ENCODE data around the gene MRPL22. TPM values are rescaled to one million over a fixed set of nuclear protein-coding genes. Genes with fewer than 3 reads are reported as not detected.
A peak's percentile ranks its signal among the peaks of the same experiment; 100 is the strongest.

The MRPL22 gene
- total RNA-seq (10 to 100 TPM; 18.4 to 62.0 (median 24.9) TPM), polyA plus RNA-seq (10 to 100 TPM; 89.2 to 97.6 TPM), total RNA-seq (7.7 reads per million, percentile 31 among the genes with 10 or more reads in this experiment)

- H3K4me3 Mint-ChIP-seq, result peak within 1 kb of the TSS; percentile 89 to 100 (median 96)
- no peaks in the 10 kb centered on the region for H3K27me3 ChIP-seq (ENCODE audit: control insufficient read depth in 2 of 2, insufficient read depth in 2 of 2, low read length in 2 of 2)
- H3K4me3 ChIP-seq (ENCODE audit: low read length), result peak within 1 kb of the TSS; percentile 76
- no peaks in the 10 kb centered on the region for H3K27me3 Mint-ChIP-seq
- peaks cover 0 to 15% (median 0%) of the 10 kb centered on the region in 3 experiments for H3K36me3 ChIP-seq (ENCODE audit: control insufficient read depth in 2 of 3, insufficient read depth in 3 of 3, low read length in 3 of 3)
- peaks cover 23 to 62% (median 47%) of the 10 kb centered on the region in 7 donors for H3K4me1 Mint-ChIP-seq
- no peaks in the 10 kb centered on the region for H3K9me3 ChIP-seq (ENCODE audit: control insufficient read depth in 2 of 3, low read length in 3 of 3)
- ChIA-PET POLR2A (interaction anchor here (0.6 to 1.5 kb wide), 5 partner anchors 9 to 116 kb away, joined by 3 to 5 read pairs (median 4); no protein-coding TSS in a partner anchor), CTCF (no interaction called here)
- peaks cover 0 to 5% (median 0%) of the 10 kb centered on the region in 5 donors for H3K36me3 Mint-ChIP-seq
- ATAC-seq (peak; percentile 84), DNase-seq (peak; percentile 85 to 99 (median 94))
- peak within 1 kb of the TSS; percentile 93 to 98 (median 96) for H3K27ac Mint-ChIP-seq
- peaks cover 22 to 25% of the 10 kb centered on the region in 2 donors for H3K4me1 ChIP-seq (ENCODE audit: control insufficient read depth in 2 of 2, insufficient read depth in 2 of 2, low read length in 2 of 2)
- peak within 1 kb of the TSS; percentile 94 for H3K27ac ChIP-seq (ENCODE audit: low read depth, low read length)
- intact Hi-C loops (cut with micrococcal nuclease), result loop anchor here (1.0 to 10.0 kb wide), 11 partner anchors 83 to 1994 kb away; partner anchors contain the start of genes CNOT8 (in 2 of the 2), FAM114A2 (in 2 of the 2), GALNT10 (in 2 of the 2) and MFAP3 (in 2 of the 2)
- peaks cover 0 to 5% (median 0%) of the 10 kb centered on the region in 11 donors for H3K9me3 Mint-ChIP-seq
Observed at GRCh38 chr5:154940772-154941620, at the start of gene MRPL22. Gene MRPL22, plus strand, starts transcription at chr5:154941073. Its CDS starts 38 bp downstream, at chr5:154941111.

- no peak overlapping the region for H3K4me3 ChIP-seq (ENCODE audit: low read length)
- H3K27ac Mint-ChIP-seq, result peak overlapping the region in 2 of 9 donors; percentile 32 to 60
- peaks cover 0 to 3% (median 0%) of the 10 kb centered on the region in 3 experiments for H3K9me3 ChIP-seq (ENCODE audit: control insufficient read depth in 2 of 3, low read length in 3 of 3)
- peaks cover 22 to 75% (median 61%) of the 10 kb centered on the region in 5 donors for H3K36me3 Mint-ChIP-seq
- no peaks in the 10 kb centered on the region for H3K27me3 Mint-ChIP-seq
- peaks cover 3 to 94% (median 26%) of the 10 kb centered on the region in 3 experiments for H3K36me3 ChIP-seq (ENCODE audit: control insufficient read depth in 2 of 3, insufficient read depth in 3 of 3, low read length in 3 of 3)
- peaks cover 0 to 7% (median 0%) of the 10 kb centered on the region in 7 donors for H3K4me1 Mint-ChIP-seq
- ChIA-PET CTCF (no interaction called here), POLR2A (no interaction called here)
- intact Hi-C loops (cut with micrococcal nuclease), result no loop called here
- H3K9me3 Mint-ChIP-seq, result peaks cover 0 to 19% (median 3%) of the 10 kb centered on the region in 11 donors
- ATAC-seq (no peak), DNase-seq (no peak)
- H3K27me3 ChIP-seq (ENCODE audit: control insufficient read depth in 2 of 2, insufficient read depth in 2 of 2, low read length in 2 of 2), result no peaks in the 10 kb centered on the region
- H3K4me3 Mint-ChIP-seq, result no peak overlapping the region
- no peaks in the 10 kb centered on the region for H3K4me1 ChIP-seq (ENCODE audit: control insufficient read depth in 2 of 2, insufficient read depth in 2 of 2, low read length in 2 of 2)
- no peak overlapping the region for H3K27ac ChIP-seq (ENCODE audit: low read depth, low read length)
Observed at GRCh38 chr5:154892369-154892771, 48.5 kb upstream of the MRPL22 start.

- Histone ChIP-seq H3K4me3 (ENCODE audit: low read length) (no peak overlapping the region), H3K9me3 (ENCODE audit: control insufficient read depth in 2 of 3, low read length in 3 of 3) (no peaks in the 10 kb centered on the region), H3K4me1 (ENCODE audit: control insufficient read depth in 2 of 2, insufficient read depth in 2 of 2, low read length in 2 of 2) (no peaks in the 10 kb centered on the region), H3K27me3 (ENCODE audit: control insufficient read depth in 2 of 2, insufficient read depth in 2 of 2, low read length in 2 of 2) (no peaks in the 10 kb centered on the region), H3K36me3 (ENCODE audit: control insufficient read depth in 2 of 3, insufficient read depth in 3 of 3, low read length in 3 of 3) (peaks cover 5 to 91% (median 23%) of the 10 kb centered on the region in 3 experiments), H3K27ac (ENCODE audit: low read depth, low read length) (no peak overlapping the region)
- CTCF ChIA-PET, result no interaction called here
- Mint-ChIP-seq H3K4me3 (no peak overlapping the region), H3K36me3 (peaks cover 14 to 67% (median 55%) of the 10 kb centered on the region in 5 donors), H3K4me1 (peaks cover 0 to 7% (median 0%) of the 10 kb centered on the region in 7 donors), H3K27me3 (no peaks in the 10 kb centered on the region), H3K9me3 (peaks cover 0 to 11% (median 0%) of the 10 kb centered on the region in 11 donors), H3K27ac (no peak overlapping the region)
- POLR2A ChIA-PET, result no interaction called here
- intact Hi-C loops (cut with micrococcal nuclease), result no loop called here
- ATAC-seq (no peak), DNase-seq (no peak)
Observed at GRCh38 chr5:154893381-154893780, 47.5 kb upstream of the MRPL22 start.

DNA sequence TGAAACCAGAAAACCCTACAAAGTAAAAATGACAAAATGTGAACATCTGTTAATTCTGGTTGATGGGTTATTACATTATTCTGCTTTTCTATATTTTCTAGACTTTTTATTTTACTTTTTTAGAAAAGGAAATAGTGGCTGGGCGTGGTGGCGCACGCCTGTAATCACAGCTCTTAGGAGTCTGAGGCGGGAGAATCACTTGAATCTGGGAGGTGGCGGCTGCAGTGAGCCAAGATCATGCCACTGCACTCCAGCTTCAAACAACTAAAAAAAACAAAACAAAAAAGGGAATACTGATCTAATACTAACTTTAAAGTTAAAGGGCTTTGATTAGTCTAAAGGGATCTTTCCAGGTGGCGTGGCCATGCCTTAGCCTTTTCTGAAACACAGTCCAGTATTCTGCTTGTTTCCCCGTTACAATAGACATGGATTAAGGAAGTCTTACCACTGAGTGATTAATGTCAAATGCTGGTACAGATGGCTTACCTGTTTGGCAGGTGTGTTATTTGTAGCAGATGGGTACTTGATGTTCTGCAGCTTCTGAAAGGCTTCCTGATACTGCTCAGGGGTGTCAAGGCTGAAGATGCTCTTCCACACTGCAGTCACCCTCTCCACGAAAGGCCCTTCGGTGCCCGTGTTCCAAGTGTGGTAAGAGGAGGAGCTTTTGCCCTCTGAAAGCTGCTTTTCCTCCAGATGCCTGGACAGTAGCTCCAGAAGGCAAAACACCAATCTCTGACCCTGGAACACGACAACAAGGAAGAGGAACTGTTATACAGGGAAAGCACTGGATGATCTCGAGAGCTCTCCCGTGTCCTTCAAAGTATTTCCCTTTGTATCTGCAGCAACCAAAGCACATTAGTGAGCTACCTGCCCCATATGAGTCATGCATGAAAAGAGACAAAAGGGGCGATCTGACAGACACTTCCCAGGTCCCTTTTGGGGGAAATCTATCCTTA is 45.0 kb upstream of the MRPL22 start:
- Histone ChIP-seq H3K27me3 (ENCODE audit: control insufficient read depth in 2 of 2, insufficient read depth in 2 of 2, low read length in 2 of 2) (no peaks in the 10 kb centered on the region), H3K9me3 (ENCODE audit: control insufficient read depth in 2 of 3, low read length in 3 of 3) (no peaks in the 10 kb centered on the region), H3K4me3 (ENCODE audit: low read length) (no peak overlapping the region), H3K4me1 (ENCODE audit: control insufficient read depth in 2 of 2, insufficient read depth in 2 of 2, low read length in 2 of 2) (no peaks in the 10 kb centered on the region), H3K27ac (ENCODE audit: low read depth, low read length) (no peak overlapping the region), H3K36me3 (ENCODE audit: control insufficient read depth in 2 of 3, insufficient read depth in 3 of 3, low read length in 3 of 3) (peaks cover 13 to 92% (median 23%) of the 10 kb centered on the region in 3 experiments)
- peaks cover 4 to 71% (median 48%) of the 10 kb centered on the region in 5 donors for H3K36me3 Mint-ChIP-seq
- H3K27ac Mint-ChIP-seq, result peak overlapping the region in 5 of 9 donors; percentile 5 to 54 (median 13)
- ATAC-seq (no peak), DNase-seq (no peak)
- no peaks in the 10 kb centered on the region for H3K27me3 Mint-ChIP-seq
- no peaks in the 10 kb centered on the region for H3K9me3 Mint-ChIP-seq
- intact Hi-C loops (cut with micrococcal nuclease), result no loop called here
- ChIA-PET POLR2A (no interaction called here), CTCF (interaction anchor here (0.6 kb wide), 1 partner anchor 257 kb away, joined by 3 read pairs; no protein-coding TSS in a partner anchor)
- H3K4me3 Mint-ChIP-seq, result no peak overlapping the region
- H3K4me1 Mint-ChIP-seq, result peaks cover 0 to 7% (median 0%) of the 10 kb centered on the region in 7 donors

DNA sequence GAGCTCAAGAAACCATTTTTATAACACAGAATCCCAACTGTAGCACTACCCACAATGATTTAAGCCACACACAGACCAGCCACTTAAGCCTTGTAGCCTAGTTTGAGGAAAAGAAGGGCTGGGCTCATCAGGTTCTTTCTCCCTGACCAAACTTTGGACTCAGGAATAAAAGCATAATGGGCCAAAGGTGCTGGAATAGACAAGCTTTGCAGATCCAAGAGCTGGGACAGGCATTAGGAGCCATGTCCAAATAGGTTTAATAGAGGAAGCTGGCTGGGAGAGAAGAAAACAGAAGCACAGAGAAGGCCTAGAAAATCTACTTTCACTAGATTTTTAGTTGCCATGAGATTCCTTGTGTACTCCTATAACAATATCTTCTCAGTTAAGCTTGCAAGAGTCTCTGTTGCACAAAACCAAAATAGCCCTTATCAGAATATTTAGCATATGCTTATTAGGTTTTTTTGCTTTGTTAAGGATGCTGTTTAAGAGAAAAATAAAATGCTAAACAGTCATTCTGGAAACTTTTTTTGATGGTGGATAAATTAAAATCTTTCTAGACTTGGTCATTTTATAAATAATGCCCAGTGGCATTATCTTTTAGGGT is 44.2 kb upstream of the MRPL22 start:
- H3K27me3 Mint-ChIP-seq, result no peaks in the 10 kb centered on the region
- intact Hi-C loops (cut with micrococcal nuclease), result no loop called here
- POLR2A ChIA-PET, result no interaction called here
- Histone ChIP-seq H3K36me3 (ENCODE audit: control insufficient read depth in 2 of 3, insufficient read depth in 3 of 3, low read length in 3 of 3) (peaks cover 13 to 92% (median 15%) of the 10 kb centered on the region in 3 experiments), H3K9me3 (ENCODE audit: control insufficient read depth in 2 of 3, low read length in 3 of 3) (no peaks in the 10 kb centered on the region), H3K27ac (ENCODE audit: low read depth, low read length) (no peak overlapping the region), H3K27me3 (ENCODE audit: control insufficient read depth in 2 of 2, insufficient read depth in 2 of 2, low read length in 2 of 2) (no peaks in the 10 kb centered on the region), H3K4me3 (ENCODE audit: low read length) (no peak overlapping the region), H3K4me1 (ENCODE audit: control insufficient read depth in 2 of 2, insufficient read depth in 2 of 2, low read length in 2 of 2) (no peaks in the 10 kb centered on the region)
- peak overlapping the region in 2 of 9 donors; percentile 36 to 54 for H3K27ac Mint-ChIP-seq
- peaks cover 0 to 7% (median 0%) of the 10 kb centered on the region in 7 donors for H3K4me1 Mint-ChIP-seq
- no peak for ATAC-seq
- DNase-seq, result no peak
- CTCF ChIA-PET, result interaction anchor here (0.6 kb wide), 1 partner anchor 257 kb away, joined by 3 read pairs; no protein-coding TSS in a partner anchor
- no peak overlapping the region for H3K4me3 Mint-ChIP-seq
- peaks cover 4 to 64% (median 43%) of the 10 kb centered on the region in 5 donors for H3K36me3 Mint-ChIP-seq
- no peaks in the 10 kb centered on the region for H3K9me3 Mint-ChIP-seq
